Medulla oblongata (tissue), 1 donor: Measurements from ENCODE around the gene HGF.

Experiments
- DNase-seq: peaks from one replicate; pipeline ENCODE4 v3.0.0-alpha.2; 2015; ENCODE audit errors: extremely low spot score

HGF gene

DNA sequence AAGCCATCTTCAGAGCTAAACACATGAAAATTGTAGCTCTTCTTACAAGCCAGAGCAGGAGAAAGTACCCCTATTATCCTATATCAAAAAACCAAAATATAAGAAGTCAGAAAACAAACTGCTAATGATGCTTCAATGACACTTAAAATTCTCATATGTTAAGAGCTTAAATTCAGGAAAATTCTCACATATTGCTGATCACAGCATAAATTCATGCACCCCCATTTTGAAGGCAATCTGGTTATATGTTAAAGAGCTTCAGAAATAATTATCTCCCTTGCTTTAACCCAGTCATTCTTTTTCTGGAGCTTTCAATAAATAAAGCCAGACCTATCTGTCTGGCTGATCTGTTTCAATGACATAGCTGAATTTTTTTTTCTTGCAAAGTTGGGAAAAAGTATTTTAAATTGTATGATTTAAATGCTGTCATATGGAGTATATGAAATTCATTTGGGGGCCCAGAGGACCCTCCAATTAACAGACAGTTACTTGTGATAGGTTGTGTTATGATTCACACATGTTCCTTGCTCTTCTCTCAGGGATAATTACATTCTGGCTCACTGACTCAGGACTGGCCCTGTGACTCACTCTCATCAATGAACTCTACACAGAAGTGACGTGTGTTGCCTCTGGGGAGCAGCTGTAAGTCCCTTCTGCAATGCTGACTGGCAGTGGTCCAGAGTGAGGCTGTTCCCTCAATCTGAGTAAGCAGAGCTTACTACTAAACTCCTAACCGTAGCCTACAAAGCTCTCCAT is 85.2 kb downstream of the HGF start:
- peak; percentile 83 for DNase-seq

GRCh38 chr7:81684033-81684432 is 85.8 kb downstream of the HGF start:
- DNase-seq = no peak

GRCh38 chr7:81682873-81683272 is 87.0 kb downstream of the HGF start:
- DNase-seq = no peak

DNA sequence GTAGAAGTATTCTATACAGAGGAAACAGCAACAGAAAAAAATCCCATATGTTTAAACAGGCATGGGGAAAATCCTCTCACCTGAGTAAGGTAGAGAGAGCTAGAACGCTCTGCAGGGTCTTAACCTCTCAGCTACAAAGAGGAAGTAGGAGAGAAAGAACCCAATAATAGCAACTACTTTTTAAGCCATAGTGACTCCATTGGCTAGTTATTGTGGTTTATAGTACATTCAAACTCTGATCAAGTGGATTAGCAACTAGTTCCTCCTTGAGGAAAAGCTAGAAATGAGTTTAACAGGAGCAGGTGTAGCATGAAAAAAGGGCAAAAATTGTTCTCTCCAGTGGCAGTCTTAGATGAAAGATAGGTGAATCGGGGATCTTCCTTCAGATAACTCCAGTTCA is 89.7 kb downstream of the HGF start:
- no peak for DNase-seq

GRCh38 chr7:81676813-81677212 is 93.0 kb downstream of the HGF start:
- no peak for DNase-seq

DNA sequence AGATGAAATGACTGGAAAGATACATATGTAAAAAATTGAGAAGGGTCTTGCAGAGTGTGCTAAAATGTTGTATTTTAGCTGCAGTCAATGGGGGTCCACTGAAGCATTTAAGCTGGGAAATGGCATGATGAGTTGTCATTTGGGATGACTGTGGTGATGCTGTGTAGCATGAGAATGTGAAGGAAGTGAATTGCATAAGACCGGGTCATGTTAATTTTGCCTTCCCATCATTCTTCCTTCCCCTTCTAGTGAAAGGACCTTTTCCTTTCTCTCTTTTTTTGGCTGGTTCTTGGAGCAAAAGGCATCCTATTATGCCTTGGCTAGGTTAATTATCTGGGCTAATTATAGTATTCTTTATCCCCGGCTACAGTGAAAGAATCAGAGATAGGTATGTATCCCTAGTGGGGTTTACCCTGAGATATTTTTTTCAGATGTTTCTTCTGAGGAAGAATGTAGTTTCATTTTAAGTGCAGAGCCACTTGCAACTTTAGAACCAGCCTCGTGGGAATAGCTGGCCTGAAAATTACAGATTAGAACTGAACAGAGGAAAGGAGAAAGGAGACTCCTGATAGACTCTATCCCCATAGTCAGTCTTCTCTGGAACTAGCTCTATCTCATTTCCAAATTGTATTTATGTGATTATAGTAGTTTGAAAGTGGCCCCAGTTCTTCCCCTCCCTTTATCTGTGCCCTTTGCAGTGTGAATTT is 93.6 kb downstream of the HGF start:
- no peak for DNase-seq

DNA sequence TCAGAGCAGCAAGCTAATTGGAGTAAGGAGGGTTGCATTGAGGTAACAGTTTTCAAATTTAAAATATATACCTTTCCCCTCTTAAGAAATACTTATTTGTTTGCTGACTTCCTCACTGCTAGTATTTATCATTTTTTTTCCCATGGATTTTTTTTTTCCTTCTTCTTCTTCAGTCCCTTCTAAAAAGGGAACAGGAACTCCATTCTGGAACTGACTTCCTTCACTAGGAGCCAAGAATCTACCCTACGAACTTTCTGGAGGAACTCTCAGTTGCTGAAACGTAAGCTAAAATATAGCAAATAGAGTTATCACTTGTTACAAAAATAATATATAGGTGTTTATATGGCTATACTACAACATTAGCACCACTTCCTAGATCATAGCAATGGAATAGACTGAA is 95.4 kb downstream of the HGF start:
- no peak for DNase-seq

GRCh38 chr7:81672872-81673271 is 97.0 kb downstream of the HGF start:
- DNase-seq = no peak

- no peak for DNase-seq
Observed at GRCh38 chr7:81669476-81670105, 100.3 kb downstream of the HGF start.

DNA sequence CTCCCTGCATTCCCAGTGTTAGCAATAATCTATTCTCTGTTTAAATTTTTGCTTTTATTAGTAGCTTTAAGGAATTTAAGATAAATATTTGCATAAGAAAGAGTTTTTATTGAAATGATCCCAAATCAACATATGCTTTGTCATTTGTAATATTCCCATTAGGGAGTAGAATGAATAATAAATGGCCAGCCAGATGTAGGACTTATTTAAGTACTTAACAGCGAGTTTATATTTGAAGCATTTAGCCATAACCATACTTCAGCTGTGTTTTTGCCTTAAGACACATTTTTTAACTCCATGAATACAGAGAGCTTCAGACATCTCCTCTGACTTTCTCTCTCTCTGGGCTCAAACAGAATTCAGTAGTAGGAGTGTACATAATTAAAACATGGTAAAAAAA is 103.6 kb downstream of the HGF start:
- DNase-seq = no peak

- no peak for DNase-seq
Observed at GRCh38 chr7:81665236-81665635, 104.6 kb downstream of the HGF start.

- DNase-seq = no peak
Observed at GRCh38 chr7:81664304-81664703, 105.5 kb downstream of the HGF start.

DNA sequence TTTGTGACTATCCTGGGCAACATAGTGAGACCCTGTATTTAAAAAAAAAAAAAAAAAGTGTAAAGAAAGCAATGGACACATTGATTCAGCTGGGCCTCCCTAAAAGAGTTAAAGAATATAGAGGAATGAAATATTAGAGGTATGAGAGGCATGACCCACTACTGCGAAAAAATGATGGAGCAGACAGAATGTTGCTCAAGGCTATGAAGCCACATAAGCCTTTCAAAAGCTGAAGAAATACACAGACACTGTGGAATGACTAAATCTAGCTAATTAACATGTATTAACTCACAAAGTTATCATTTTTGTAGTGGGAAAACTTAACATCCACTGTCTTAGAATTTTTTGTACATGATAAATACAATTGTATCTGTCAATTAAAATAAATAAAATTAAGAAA is 107.3 kb downstream of the HGF start:
- DNase-seq = no peak

GRCh38 chr7:81659697-81660395 is 110.0 kb downstream of the HGF start:
- DNase-seq = no peak

GRCh38 chr7:81657551-81657950 is 112.3 kb downstream of the HGF start:
- DNase-seq = no peak

DNA sequence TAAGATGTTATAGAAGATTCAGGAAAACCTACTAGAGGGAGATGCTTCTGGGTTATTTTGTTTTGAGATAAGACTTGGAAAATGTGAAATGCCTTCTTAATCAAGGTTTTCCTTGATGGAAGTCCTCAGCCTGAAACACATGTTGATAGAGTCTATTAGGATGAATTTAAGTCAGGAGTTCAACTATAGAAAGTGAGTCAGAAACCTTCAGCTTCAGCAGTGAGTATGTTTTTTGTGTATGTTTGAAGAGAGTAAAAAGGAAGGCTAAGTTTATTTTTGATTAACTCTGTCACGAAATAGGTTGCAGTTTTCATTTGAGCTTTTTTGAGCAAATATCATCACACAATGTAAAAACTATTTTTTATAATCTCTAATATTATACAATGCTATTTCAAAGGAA is 114.6 kb downstream of the HGF start:
- DNase-seq = no peak

DNA sequence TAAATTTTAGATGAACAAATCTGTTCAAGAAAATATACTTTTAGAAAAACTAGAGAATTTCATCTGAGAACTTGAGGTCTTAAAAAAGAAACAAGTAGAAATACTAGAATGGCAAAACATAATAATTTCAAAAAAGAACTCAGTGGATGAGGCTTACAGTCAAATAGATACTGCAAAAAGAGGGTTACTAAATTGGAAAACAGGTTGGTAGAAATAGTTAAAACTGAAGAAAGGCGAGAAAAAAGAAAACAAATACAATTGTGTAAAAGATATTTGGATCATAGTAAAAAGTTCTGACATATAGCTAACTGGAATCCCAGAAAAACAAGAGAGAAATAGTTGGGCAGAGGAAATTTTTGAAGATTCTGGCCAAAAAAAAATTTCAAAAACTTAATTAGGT is 117.6 kb downstream of the HGF start:
- no peak for DNase-seq
